GM21381 (cell line): Measurements from ENCODE around the gene DLK1.

Experiments
- ATAC-seq: cut with Tn5 transposase; IDR thresholded peaks from one replicate; pipeline ENCODE4 v1.9.1; 2021; ENCODE audit warnings: mild to moderate bottlenecking, moderate library complexity; ENCODE audit not compliant: unreplicated experiment

The DLK1 gene

GRCh38 chr14:100693877-100694578, 32.7 kb upstream of the DLK1 start:
- no peak for ATAC-seq

- no peak for ATAC-seq
Observed at GRCh38 chr14:100694579-100695422, 31.9 kb upstream of the DLK1 start.

GRCh38 chr14:100695423-100695738, 31.3 kb upstream of the DLK1 start:
- no peak for ATAC-seq

- ATAC-seq: no peak
Observed at GRCh38 chr14:100696008-100696407, 30.7 kb upstream of the DLK1 start.

DNA sequence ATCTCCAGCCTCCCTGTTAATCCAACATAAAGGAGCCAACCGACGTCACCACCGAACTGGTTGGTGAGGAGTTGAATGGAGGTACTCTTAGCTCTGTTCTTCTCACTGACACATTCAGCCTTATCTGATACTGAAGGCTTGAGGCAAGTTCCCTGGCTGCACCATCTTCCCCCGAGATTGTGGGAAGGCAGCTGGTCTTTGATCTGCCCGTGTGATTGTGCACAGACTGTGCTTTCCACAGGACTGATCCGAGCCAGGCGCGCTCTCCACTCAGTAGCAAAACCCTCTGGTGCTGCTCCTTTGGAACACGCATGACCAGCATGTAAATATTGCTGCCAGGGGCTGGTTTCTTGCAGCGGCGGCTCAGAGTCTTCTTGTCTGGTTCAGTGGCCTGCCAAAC, 30.1 kb upstream of the DLK1 start:
- no peak for ATAC-seq

DNA sequence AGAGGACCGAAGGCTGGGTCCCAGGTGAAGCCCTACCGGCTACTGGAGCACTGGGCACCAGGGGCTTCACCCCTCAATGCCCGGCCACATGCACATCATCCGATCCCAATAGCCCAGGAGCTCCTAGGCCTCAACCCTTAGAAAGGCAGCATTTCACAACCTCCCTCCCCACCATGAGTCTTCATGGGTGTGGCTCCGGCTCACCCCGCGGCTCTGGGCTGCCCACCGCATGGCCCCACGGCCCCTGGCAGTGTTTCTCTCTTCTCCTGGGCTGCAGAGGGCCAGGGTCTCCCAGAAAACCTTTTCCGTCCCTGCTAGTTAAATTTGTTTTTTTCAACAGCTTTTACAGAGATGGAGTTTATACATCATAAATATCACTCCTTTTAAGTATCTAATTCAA, 28.6 kb upstream of the DLK1 start:
- no peak for ATAC-seq

- ATAC-seq: no peak
Observed at GRCh38 chr14:100698666-100699448, 27.8 kb upstream of the DLK1 start.

- no peak for ATAC-seq
Observed at GRCh38 chr14:100701314-100701713, 25.4 kb upstream of the DLK1 start.

- ATAC-seq: no peak
Observed at GRCh38 chr14:100702590-100702989, 24.1 kb upstream of the DLK1 start.

GRCh38 chr14:100703386-100704220, 23.1 kb upstream of the DLK1 start:
- no peak for ATAC-seq

- ATAC-seq: no peak
Observed at GRCh38 chr14:100706200-100706599, 20.5 kb upstream of the DLK1 start.

DNA sequence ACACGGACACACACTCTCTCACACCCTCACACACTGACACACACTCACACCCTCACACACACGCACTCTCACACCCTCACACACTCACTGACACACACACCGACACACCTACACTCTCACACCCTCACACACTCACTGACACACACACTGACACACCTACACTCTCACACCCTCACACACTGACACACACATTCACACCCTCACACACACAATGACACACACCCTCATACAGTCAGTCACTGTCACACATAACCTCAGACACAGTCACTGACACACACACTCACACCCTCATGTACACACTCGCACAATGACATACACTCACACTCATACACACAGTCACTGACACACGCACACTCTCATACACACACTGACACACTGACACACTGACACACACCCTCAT, 19.8 kb upstream of the DLK1 start:
- ATAC-seq: no peak

DNA sequence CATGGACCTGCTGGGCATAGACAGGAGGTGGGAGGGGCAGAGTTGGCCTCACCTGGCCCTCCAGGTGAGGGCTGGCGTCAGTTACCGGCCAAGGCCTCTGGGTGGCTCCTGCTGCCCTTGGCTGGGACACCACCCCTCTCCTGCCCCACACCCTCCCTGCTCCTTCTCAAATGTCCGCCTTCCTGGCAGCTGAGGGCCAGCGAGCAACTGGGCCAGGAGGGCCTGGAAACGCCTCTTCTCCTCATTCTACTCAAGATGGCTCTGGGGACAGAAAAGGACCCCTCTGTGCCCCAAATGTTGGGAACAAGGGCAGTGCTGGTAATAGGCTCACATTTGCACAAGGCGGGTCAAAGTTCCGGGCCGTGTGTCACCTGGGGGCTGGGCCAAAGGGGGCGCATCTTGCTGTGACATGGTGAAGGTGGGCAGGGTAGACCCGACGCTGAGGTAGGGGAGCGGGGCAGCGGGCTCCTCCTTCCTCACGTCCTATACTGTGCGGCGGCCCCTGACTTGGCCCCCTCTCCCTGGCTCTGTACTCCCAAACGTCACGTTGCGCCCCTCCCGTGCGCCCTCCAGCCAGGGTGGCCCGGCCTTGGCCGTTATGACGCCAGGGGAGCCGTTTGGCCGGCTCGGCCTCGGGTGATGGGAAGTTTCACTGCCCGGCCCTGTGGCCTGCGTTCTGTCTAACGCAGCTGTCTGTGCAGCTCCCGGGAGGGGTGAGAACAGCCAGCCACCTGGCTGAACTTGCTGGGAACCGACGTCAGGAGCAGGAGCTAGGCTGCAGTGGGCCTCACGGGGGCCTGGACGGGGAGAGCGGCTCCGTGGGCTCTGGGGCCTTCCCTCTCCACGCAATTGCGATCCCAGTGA, 18.0 kb upstream of the DLK1 start:
- no peak for ATAC-seq

DNA sequence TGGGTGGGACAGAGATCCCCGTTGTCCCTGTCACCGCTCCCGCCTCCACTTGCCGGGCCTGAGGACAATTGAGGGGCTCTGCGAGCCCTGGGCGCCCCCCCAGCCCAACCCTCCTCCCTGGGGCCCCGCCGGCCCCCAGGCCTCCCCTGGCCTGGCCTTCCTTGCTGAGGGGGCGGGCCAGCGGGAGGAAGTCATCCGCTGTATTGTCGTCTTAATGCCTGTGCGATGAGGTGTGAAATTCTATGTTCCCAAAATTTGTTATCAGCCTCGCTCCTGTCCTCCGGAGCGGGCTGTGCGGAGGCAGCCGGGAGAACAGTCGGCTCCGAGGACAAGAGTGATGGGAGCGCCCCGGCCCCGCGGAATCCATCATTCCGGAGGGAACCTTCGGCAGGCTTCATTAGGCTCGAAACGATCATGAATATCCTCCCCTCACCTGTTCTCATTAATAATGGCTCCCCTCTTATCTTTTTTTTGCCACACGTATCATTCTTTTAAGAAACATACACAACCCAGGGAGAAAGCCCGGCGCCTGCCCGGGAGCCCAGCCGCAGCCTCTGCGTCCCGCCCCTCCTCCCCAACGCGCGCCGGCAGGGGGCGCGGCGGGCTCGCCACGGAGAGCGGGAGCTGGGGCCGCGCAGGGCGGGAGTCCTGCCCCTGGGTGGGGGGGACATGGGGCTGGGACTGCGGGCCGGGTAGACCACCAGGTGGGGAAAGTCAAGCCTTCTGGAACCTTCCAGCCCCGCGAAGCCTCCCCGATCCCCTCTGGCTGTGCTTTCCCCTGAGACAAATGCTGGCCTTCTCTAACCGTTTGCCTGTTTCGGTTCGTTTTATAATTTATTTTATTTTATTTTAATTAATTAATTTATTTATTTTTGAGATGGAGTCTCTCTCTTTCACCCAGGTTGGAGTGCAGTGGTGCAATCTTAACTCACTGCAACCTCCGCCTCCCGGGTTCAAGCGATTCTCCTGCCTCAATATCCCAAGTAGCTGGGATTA, 17.1 kb upstream of the DLK1 start:
- ATAC-seq: no peak

GRCh38 chr14:100710391-100710790, 16.3 kb upstream of the DLK1 start:
- no peak for ATAC-seq

DNA sequence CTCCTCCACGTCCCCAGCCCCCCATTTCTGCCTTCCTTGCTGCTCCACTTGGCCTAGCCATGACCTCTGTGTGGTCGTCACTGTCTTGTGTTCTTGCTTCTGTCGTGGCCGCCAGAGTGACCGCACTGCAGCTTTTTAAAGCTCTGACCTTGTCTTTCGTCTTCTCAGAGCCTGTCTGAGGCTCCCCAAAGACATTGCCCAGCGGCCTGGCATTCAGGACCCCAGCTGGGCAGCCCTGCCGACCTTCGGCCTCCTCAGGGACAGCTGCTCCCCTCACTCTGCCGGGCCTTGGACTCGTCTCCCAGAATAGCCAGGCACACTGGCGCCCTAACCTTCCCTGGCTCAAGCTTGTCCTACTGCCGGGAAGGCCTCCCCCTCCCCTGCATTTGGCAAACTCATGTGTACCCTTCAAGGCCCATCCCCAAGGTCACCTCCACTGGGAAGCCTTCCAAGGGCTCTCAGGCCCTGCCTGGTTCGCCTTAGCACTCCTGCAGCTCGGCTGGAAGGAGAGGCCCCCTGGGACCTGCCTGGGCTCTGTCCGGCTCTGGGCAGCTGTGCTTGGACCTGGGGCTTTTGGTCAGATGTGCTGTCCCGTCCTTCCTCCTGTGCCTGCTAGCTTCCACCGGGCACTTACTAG, 15.7 kb upstream of the DLK1 start:
- no peak for ATAC-seq

DNA sequence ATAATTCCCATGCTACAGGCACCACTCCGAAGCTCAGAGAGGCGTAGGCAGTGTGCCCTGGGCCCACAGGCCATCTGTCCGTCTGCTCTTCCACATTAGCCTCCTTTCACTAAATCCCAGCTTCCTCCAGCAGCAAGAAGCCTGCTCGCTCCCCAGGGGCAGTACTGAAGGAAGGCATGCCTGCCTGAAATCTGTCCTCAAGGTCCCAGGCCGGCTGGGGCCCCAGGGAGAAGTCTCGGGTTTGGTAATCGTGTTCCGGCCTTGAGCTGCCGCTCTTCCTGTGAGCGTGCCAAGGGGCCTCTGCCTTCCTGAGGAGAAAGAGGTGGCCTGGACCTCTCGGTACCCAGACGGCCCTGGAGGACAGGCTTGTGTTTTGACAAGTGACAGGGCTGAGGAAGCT, 15.2 kb upstream of the DLK1 start:
- ATAC-seq: no peak

DNA sequence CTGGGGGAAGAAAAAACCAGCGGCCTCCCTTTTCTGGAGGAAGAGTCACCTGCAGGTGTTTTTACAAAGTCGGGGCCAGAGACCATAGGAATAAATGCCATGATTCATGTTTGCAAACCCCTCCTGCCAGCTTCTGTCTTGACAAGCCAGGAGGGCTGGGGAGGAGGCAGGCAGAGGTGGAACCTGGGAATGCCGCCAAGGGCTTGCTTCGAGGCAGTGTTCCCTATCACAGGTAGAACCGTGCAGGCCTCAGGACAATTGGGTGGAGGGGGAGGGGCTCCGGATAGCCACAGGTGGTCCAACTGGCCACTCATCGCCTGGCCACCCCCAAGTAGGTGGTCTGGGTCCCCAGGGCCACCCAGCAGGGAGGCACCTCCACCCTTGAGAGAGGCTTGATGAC, 14.2 kb upstream of the DLK1 start:
- no peak for ATAC-seq
